ENCODE measurements around the gene SPPL2B.

- TF ChIP-seq CTCF (IDR thresholded peaks at IDR 0.05) (no peak), POLR2A (IDR thresholded peaks at IDR 0.05) (no peak)
Observed at GRCh38 chr19:2352121-2352520, 23.6 kb downstream of the SPPL2B start.

All from uterus (tissue), 2 donors.